Measurements from ENCODE around the gene GALNTL6. TPM values are rescaled to one million over a fixed set of nuclear protein-coding genes. Genes with fewer than 3 reads are reported as not detected.

Gene GALNTL6
- total RNA-seq, 2 donors from 2014 or later: 0.08 TPM; not detected in 1

DNA sequence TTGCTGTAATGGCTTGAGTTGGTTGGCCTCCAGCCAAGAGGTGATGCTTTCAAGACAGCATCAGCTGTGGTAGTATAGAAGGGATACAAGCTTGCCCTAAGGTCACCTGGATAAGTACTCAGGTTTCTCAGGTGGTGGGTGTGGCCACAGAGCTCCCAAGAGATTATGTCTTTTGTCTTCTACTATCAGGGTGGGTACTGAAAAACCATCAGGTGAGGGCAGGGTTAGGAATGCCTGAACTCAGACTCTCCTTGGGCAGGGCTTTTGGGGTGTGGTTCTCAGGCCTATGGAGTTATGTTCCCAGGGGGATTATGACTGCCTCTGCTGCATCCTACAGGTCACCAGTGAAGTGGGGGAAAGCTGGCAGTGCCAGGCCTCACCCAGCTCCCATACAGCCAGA lies 700.8 kb downstream of the GALNTL6 start:
- DNase-seq (ENCODE audit: low spot score): no peak

DNA sequence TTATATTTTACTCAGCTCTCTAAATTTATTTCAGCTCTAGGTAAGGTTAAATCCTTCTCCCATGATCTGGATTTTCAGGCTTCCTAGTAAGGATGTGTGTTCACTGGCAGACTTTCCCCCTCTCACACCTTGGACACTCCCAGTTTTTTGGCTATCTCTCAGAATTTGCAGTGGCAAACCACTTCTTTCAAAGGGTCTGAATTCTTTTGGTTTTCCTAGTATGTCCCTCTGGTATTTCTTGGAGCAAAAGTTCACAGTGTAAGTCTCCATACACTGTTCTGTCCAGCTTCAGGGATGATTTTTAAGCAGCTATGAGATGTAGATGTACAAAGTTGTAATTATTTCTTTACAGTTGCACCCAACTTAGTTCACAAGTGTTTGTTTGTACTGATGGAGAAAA lies 701.6 kb downstream of the GALNTL6 start:
- no peak for DNase-seq (ENCODE audit: low spot score)
- TF ChIP-seq, protein P1, sequence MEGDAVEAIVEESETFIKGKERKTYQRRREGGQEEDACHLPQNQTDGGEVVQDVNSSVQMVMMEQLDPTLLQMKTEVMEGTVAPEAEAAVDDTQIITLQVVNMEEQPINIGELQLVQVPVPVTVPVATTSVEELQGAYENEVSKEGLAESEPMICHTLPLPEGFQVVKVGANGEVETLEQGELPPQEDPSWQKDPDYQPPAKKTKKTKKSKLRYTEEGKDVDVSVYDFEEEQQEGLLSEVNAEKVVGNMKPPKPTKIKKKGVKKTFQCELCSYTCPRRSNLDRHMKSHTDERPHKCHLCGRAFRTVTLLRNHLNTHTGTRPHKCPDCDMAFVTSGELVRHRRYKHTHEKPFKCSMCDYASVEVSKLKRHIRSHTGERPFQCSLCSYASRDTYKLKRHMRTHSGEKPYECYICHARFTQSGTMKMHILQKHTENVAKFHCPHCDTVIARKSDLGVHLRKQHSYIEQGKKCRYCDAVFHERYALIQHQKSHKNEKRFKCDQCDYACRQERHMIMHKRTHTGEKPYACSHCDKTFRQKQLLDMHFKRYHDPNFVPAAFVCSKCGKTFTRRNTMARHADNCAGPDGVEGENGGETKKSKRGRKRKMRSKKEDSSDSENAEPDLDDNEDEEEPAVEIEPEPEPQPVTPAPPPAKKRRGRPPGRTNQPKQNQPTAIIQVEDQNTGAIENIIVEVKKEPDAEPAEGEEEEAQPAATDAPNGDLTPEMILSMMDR (IDR thresholded peaks at IDR 0.05): no peak
- no peaks in the 10 kb centered on the region for H3K27me3 ChIP-seq
- H3K4me1 ChIP-seq: no peaks in the 10 kb centered on the region
- no peaks in the 10 kb centered on the region for H3K9me3 ChIP-seq
- H3K27ac ChIP-seq: no peak overlapping the region
- no peaks in the 10 kb centered on the region for H3K36me3 ChIP-seq
- H3K4me3 ChIP-seq: no peak overlapping the region

More for the DNA sequence above, 700.8 kb downstream of the GALNTL6 start:
- Histone ChIP-seq H3K27me3 (no peaks in the 10 kb centered on the region), H3K9me3 (no peaks in the 10 kb centered on the region), H3K36me3 (no peaks in the 10 kb centered on the region), H3K27ac (no peak overlapping the region), H3K4me3 (no peak overlapping the region), H3K4me1 (no peaks in the 10 kb centered on the region)
- TF ChIP-seq, protein P1 (IDR thresholded peaks at IDR 0.05): no peak

DNA sequence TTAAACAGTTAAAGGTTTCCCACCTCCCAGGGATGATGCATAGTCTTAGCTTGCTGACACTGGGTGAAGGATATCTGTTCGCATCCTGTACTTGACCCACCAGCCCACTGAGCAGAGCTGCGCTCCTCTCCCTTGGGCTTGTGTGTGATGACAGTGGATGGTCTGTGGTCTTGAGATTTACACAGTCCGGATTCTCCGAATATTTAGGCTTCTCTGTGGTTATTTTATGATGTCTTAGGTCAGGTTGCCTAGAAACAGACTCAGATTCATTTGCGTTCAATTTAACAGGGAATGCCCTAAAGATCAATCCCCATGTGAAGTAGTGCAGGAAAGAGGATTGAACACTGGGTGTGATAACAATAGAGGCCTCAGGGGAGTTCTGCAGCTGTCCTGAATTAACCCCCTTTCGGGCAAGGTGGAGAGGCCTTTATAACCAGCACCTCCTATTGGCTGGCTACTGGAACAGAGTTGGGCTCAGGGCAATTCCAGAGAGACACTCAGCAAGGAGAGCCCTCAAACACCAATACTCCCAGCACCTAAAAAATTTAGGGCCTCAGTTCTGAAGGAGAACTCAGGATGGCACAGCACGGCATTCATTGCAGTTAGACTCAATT lies 702.2 kb downstream of the GALNTL6 start:
- no peaks in the 10 kb centered on the region for H3K27me3 ChIP-seq
- H3K4me1 ChIP-seq: no peaks in the 10 kb centered on the region
- H3K4me3 ChIP-seq: no peak overlapping the region
- DNase-seq (ENCODE audit: low spot score): no peak
- H3K9me3 ChIP-seq: no peaks in the 10 kb centered on the region
- H3K27ac ChIP-seq: no peak overlapping the region
- no peaks in the 10 kb centered on the region for H3K36me3 ChIP-seq
- TF ChIP-seq, protein P1 (IDR thresholded peaks at IDR 0.05): no peak

DNA sequence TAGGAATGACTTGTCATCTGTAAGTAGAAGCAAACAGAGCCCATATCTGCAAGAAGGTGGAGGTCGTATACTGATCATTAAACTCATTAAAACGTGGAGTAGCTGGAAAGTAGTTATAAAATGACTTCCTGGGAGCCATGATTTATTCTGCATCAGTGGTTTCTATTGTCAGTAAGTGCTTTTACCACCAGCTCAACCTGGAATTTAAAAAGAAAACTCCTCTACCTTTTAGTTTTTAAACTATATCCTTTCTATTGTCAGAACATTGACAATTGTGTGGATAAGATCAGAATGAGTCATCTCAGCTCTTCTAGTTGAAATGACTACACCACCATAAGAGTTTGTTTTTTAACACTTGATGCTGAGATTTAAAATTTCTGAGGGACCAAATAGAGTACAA lies 704.2 kb downstream of the GALNTL6 start:
- H3K36me3 ChIP-seq: no peaks in the 10 kb centered on the region
- DNase-seq (ENCODE audit: low spot score): no peak
- H3K27ac ChIP-seq: no peak overlapping the region
- H3K4me3 ChIP-seq: no peak overlapping the region
- no peaks in the 10 kb centered on the region for H3K27me3 ChIP-seq
- no peaks in the 10 kb centered on the region for H3K4me1 ChIP-seq
- TF ChIP-seq, protein P1 (IDR thresholded peaks at IDR 0.05): no peak
- no peaks in the 10 kb centered on the region for H3K9me3 ChIP-seq

DNA sequence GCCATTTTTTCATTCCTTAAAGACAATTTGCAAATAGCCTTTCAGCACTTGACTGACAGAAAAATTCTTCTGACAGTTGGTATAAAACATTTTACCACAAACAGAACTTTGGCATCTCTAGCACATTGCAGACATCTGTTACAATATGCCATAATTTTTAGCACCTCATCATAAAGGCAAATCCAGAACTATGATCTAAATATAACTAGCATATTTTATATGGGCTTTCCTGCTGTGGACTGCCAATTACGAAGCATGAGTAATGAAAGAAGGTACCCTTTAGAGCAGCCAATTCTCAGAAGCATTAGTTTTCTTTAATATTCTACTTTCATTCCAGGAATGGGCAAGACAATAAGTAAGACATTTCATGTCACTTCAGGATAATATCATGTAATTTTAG lies 708.0 kb downstream of the GALNTL6 start:
- no peak overlapping the region for H3K4me3 ChIP-seq
- no peaks in the 10 kb centered on the region for H3K9me3 ChIP-seq
- no peaks in the 10 kb centered on the region for H3K4me1 ChIP-seq
- H3K36me3 ChIP-seq: no peaks in the 10 kb centered on the region
- TF ChIP-seq, protein P1 (IDR thresholded peaks at IDR 0.05): no peak
- no peak overlapping the region for H3K27ac ChIP-seq
- H3K27me3 ChIP-seq: no peaks in the 10 kb centered on the region
- DNase-seq (ENCODE audit: low spot score): no peak

DNA sequence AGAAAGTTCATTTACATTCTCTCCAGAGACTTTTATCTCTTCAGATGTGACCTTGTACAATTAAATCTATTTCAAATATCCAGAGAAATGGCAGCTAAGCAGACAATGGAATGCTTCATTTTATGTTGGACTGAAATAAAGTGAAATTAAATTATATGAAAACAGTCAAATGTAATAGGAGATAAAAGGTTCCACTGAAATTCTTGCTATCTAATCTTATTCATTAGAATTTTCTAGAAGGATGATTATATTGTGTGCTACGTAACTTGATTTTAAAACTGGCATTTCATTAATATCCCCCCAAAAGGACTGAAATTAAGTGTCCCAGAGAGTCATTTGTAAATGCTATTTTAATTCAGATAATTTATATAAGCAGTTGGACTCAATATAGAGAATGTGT lies 708.5 kb downstream of the GALNTL6 start:
- no peak overlapping the region for H3K4me3 ChIP-seq
- no peaks in the 10 kb centered on the region for H3K36me3 ChIP-seq
- DNase-seq (ENCODE audit: low spot score): no peak
- no peaks in the 10 kb centered on the region for H3K9me3 ChIP-seq
- no peaks in the 10 kb centered on the region for H3K27me3 ChIP-seq
- no peak overlapping the region for H3K27ac ChIP-seq
- TF ChIP-seq, protein P1 (IDR thresholded peaks at IDR 0.05): no peak
- no peaks in the 10 kb centered on the region for H3K4me1 ChIP-seq
